GM21825 (cell line): Measurements from ENCODE around the gene KIRREL1.

Experiments
- ATAC-seq: cut with Tn5 transposase; IDR thresholded peaks from one replicate; pipeline ENCODE4 v1.9.1; 2021; ENCODE audit warnings: mild to moderate bottlenecking, moderate library complexity; ENCODE audit not compliant: unreplicated experiment

KIRREL1 gene

DNA sequence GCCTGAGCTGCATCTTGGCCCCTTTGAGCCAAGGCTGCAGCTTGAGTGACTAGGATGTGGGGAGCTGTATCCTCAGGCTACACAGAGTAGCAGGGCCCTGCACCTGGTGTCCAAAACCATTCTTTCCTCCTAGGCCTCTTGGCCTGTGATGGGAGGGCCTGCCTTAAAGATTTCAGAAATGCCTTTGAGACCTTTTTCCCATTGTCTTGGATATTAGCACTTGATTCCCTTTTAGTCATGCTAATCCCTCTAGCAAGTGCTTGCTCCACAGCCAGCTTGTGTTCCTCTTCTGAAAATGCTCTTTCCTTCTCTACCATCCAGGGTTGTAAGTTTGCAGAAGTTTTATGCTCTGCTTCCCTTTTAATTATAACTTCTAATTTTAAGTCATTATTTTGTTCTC lies 21.7 kb upstream of the KIRREL1 start:
- no peak for ATAC-seq

- ATAC-seq: no peak
Observed at GRCh38 chr1:157975228-157975950, 18.1 kb upstream of the KIRREL1 start.

- ATAC-seq: no peak
Observed at GRCh38 chr1:157976888-157977287, 16.6 kb upstream of the KIRREL1 start.

- ATAC-seq: no peak
Observed at GRCh38 chr1:157978586-157979403, 14.7 kb upstream of the KIRREL1 start.

- ATAC-seq: no peak
Observed at GRCh38 chr1:157982136-157982535, 11.3 kb upstream of the KIRREL1 start.

- ATAC-seq: no peak
Observed at GRCh38 chr1:157983787-157984186, 9.7 kb upstream of the KIRREL1 start.

DNA sequence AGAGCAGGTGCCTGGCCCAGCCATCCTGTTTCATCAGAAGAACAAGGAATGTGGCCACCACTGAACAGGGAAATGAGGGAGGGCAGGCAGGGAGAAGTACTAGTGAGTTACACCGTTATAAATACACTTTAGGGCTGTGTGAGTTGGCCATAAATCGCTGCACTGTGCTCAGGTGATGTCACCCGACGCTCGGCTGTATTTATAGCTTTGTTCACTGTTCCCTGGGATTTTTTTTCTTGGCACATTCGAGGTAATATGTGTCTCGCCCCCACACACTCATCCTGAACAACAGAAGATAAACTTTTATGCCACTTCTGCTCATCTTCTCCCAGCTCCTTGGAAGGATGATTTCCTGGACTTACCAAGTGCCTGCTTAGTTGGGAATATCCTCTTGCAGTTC lies 9.0 kb upstream of the KIRREL1 start:
- no peak for ATAC-seq

DNA sequence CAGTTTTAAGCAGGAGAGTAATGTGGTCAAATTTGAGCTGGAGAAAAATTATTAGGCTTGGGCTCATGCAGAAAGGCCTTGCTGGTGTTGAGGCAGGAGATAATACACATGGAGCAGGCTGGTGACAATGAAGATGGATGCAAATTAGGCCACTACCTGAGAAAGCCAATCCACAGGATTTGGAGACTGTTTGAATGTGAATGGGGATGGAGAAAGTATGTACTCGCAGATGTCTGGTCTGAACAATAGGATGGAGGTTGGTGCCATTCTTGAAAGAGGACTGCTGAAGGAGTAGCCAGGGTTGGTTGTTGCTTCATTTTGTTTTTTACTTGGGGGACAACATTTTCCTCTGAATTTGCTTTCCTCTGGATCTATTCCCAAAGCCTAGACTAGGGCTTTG lies 8.0 kb upstream of the KIRREL1 start:
- ATAC-seq: no peak

GRCh38 chr1:157988002-157988401 lies 5.4 kb upstream of the KIRREL1 start:
- no peak for ATAC-seq

GRCh38 chr1:157992031-157992832 lies 1.2 kb upstream of the KIRREL1 start:
- ATAC-seq: no peak

- ATAC-seq: no peak
Observed at GRCh38 chr1:157992833-157993146, 655 bp upstream of the KIRREL1 start.

- no peak for ATAC-seq
Observed at GRCh38 chr1:157993918-157994605, 617 bp downstream of the KIRREL1 start.

GRCh38 chr1:157994704-157995582 lies 1.5 kb downstream of the KIRREL1 start:
- no peak for ATAC-seq

- ATAC-seq: no peak
Observed at GRCh38 chr1:157995583-157996169, 2.2 kb downstream of the KIRREL1 start.

DNA sequence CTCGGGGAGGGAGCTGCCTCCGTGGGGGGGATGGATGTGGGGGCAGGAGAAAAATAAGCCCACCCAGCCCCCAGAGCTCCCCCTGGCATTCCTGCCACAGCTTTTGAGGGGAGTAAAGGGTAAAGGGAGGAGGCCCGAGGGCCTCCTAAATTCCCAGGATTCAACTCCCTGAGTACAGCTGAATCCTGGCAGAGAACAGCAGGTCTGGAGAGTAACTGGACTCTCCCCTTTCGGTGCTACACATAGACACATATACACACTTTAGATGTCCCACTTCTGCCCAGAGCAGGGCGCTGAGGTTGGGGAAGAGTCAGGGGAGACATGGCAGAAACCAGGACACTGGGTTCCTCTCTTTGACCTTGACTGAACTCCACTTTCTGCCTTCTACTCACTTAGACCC lies 3.0 kb downstream of the KIRREL1 start:
- ATAC-seq: no peak

GRCh38 chr1:158000507-158000906 lies 7.1 kb downstream of the KIRREL1 start:
- no peak for ATAC-seq

DNA sequence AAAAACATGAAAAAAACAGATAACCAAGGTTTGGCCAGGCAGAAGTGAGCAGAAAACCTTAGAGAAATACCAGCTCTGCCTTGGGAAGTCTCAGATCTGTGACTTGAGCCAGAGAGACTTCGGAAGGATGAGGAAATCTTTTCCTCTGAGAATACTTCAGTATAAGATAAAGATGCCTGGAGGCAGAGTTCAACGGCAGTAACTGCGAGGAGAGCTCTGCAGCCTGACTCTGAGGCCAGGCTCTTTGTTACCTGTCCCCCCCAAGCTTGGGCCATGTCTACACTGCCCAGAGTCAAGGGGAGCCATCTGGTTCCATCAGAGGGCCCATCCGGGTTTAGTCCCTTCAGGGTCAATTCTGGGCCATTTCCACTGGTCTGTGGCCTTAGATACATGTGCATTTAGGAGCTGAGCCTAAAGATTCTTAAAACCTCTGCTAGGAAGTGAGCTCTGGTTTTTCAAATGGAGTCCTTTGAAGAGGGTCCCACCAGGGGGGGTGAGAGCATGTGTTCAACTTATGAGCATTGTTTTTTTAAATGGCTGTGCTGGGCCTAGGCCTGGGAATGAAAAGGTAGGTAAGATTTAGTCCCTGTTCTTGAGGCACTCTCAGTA lies 8.7 kb downstream of the KIRREL1 start:
- ATAC-seq: no peak

DNA sequence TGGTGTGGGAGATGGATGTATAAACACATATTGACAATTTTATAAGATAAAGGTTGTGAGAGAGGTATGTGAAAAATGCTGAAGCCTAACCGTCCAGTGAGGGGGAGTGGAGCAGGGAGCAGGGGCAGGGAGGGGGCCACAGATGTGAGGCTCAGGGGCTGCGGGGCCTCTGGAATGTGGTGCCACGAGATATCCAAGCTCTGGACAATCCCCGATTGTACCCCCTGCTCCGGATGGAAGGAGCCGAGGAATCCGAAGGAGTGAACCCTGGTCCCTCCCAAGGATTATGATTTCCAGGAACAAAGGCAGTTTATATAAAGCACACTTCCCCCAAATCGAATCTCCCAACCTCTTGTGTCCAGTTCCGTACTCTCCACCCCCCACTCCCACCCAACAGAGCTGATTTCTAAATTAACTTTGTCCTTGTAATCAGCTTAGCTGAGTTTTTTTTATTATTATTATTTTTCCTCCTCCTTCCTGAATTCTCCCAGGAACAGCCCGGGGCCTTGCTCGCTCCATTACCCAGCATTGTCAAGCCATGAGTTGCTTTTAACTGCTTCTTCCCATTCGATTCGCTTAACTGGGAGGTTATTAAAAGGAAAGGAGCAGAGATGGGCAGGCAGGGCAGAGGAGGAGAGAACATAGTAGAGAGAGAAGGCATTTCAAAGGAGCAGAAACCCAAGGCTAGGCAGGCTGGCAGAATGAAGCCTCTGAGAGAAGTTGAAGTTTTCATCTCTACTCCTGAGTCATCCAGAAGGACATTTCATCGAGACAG lies 9.4 kb downstream of the KIRREL1 start:
- ATAC-seq: no peak

DNA sequence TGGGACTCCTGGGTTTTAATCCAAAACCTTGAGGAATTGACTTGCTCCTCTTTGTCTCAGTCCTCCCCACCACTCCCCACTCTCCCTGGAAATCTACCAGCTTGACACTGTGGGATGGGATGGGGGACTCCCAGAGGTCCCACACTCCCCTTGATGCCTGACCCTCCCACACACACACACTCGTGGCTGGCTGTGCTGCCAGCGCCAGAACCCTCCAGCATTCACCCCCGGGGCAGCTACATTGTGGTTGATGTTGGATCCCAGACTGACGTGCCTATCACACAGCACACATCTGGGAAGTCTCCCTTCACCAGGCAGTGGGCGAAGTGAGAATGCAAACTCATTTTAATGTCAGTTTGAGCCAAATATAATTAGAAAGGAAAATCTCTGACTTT lies 10.0 kb downstream of the KIRREL1 start:
- no peak for ATAC-seq
